HG03442 (cell line): ENCODE results near the gene ARHGEF38.
"Not testable (repeated sequence)": the region's sequence is repeated elsewhere in the genome, so short reads cannot be mapped to it uniquely, and the experiment has no call there.

ENCODE experiments used
- ATAC-seq: cut with Tn5 transposase; IDR thresholded peaks from one replicate; pipeline ENCODE4 v1.9.1; 2021; ENCODE audit warnings: mild to moderate bottlenecking, moderate library complexity; ENCODE audit not compliant: unreplicated experiment

The ARHGEF38 gene

GRCh38 chr4:105644257-105644656, 91.8 kb downstream of the ARHGEF38 start:
- ATAC-seq = no peak

- no peak for ATAC-seq
Measured at GRCh38 chr4:105645440-105645839, 93.0 kb downstream of the ARHGEF38 start.

DNA sequence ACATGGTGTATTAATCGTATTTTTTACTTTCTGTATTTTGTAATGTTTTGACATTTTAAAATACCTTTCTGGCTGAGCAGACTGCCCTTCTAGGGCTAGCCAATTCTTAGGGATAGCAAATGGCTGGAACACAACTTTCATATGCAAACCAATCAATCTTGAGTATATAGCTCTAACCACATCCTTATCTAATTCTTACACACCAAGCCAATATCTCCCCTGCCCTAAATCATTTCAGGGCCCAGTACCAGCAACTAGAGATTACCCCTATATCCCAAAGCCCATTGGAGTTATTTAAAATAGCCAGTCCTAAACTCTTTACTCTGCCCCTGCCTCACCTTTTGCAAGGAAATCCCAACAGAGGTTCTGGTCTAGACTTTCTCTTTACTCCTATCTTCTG, 97.8 kb downstream of the ARHGEF38 start:
- ATAC-seq = no peak

DNA sequence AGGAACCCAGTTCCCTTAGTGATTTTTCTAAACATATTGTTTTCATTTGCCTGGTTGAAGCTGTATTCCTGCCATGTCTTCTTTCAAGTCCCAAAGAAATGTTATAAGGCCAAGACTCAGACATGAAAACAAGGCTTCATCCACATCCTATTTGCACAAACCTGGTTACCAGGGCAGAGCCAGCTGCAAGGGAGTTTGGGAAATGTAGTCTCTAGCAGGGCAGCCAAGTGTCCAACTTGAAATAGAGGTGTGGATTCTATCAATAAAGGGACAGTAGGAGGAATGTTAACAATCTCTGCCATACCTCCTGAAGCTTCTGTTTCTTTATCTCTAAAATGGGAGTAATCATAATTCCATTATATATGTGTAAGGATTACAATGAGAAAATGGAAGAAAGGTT, 99.5 kb downstream of the ARHGEF38 start:
- ATAC-seq = no peak

DNA sequence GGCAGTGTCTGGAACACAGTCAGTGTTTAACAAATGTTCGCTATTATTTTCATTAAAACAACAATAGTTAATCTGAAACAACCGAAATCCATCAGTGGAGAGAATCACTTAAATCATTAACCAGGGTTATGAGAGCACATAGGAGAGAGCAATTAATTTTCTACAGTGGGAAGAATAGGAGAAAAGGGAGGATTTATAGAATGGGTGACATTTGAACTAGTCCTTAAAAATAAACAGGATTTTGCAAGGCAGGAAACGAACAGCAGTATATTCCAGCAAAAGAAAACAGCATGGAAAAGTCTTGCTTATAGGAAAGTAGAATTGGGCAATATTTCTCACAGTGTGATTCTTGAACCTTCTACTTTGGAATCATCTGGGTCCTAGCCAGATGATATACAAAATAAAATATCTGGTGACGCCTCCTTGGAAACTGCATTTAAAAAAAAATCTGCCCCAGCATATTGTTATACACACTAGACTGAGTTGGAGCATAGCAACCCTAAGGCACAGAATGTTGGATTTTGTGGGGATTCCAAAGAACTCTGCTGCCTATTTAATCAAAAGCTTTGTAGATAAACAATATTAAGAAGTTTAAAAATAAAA, 100.0 kb downstream of the ARHGEF38 start:
- ATAC-seq = no peak

DNA sequence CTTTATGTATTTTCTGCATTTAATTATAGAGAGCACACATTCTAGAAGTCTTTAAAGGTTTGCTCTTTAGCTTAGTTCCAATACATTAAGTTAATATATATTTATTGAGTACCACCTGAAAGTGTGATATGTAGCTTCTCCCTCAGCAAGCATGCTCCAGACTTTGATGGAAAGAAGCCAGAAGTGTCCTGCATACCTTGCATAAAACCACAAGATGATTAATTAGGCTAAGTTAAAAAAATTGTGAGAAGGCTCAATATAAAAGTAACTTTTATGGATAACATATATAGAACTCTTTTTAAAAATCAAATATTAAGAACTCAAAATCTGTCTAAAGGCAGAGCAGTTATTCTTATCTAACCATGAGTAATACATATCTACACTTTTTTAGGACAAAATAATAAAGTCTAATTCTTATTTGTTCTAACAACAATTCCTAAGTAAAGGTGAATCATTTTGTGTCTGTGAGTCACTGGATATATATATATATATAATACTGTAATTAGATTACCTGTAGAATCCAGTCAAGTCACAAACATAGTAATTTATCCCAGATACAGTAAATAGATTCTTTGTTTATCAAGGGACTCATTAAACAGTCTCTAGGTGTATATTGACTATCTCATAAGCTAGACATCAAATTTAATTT, 104.8 kb downstream of the ARHGEF38 start:
- ATAC-seq = no peak

DNA sequence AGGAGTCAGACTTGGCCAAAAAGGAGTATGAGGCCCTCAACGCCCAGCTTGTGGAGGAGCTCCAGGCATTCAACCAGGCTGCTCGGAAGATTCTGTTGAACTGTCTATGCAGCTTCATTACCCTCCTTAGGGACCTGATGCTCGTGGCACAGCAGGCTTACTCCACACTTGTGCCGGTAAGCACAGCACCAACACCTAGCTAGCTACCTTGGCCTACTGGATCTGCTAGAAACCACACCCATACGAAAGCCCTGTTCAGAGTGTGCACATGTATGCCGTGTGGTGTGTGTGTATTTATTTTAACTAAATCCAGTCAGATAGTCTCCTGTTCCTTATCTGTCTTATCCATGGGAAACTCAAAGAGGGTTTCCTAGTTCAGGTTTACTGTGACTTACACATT, 106.8 kb downstream of the ARHGEF38 start:
- ATAC-seq = no peak

GRCh38 chr4:105661028-105661427, 108.6 kb downstream of the ARHGEF38 start:
- no peak for ATAC-seq

- no peak for ATAC-seq
Measured at GRCh38 chr4:105662935-105663675, 110.7 kb downstream of the ARHGEF38 start.

- ATAC-seq = peak; percentile 54
Measured at GRCh38 chr4:105666693-105667092, 114.3 kb downstream of the ARHGEF38 start.

- no peak for ATAC-seq
Measured at GRCh38 chr4:105670684-105671083, 118.3 kb downstream of the ARHGEF38 start.

- no peak for ATAC-seq
Measured at GRCh38 chr4:105671301-105671700, 118.9 kb downstream of the ARHGEF38 start.

GRCh38 chr4:105674011-105674410, 121.6 kb downstream of the ARHGEF38 start:
- ATAC-seq = no peak

GRCh38 chr4:105677709-105678108, 125.3 kb downstream of the ARHGEF38 start:
- no peak for ATAC-seq

GRCh38 chr4:105679186-105679585, 126.8 kb downstream of the ARHGEF38 start:
- no peak for ATAC-seq

DNA sequence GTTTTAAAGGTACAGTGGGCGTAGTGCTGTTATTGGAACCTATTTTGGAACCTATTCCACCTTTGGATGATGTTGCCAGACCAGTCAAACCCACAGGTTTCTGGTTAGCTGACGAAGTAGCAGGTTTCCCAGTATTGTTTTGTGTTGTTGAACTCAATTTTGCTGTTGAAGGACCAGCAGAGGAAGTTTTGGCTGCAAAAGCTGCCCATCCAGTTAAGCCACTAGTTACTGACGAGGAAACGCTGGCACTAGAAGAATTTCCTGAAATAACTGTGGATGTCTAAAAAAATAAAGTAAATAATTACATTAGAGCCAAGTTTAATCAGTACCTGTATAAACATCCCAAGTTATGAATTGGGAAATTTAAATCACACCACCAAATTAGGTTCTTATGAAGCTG, 130.6 kb downstream of the ARHGEF38 start:
- no peak for ATAC-seq

DNA sequence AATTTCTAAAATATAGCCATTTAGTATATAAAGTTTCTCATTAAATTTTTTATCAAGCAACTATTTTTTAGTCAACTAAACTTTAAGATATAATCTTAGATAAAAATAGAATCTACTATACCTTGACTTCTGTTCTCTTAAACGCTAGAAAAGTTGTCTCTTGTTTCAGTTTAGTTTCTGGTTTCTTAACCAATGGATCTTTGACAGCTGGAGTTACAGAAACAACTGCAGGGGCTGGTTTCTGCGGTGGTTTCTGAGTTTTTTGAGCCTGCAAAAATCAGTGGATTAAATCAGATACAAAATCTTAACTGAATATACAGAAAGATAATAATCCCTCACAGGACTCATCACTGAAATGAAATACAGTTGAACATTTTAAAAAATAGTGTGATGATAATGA, 134.2 kb downstream of the ARHGEF38 start:
- ATAC-seq = no peak

DNA sequence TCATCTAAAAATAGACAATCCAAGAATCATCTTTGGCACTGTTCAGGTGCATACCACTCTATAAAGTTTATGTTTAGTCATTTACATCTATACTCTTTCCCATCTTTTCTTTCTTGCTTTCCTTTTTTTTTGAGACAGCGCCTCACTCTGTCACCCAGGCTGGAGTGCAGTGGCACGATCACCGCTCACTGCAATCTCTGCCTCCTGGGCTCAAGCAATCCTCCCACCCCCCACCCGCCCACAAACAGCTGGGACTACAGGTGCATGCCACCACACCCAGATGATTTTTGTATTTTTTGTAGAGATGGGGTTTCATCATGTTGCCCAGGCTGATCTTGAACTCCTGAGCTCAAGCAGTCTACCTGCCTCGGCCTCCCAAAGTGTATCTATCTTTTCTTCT, 142.4 kb downstream of the ARHGEF38 start:
- not testable (repeated sequence) for ATAC-seq

DNA sequence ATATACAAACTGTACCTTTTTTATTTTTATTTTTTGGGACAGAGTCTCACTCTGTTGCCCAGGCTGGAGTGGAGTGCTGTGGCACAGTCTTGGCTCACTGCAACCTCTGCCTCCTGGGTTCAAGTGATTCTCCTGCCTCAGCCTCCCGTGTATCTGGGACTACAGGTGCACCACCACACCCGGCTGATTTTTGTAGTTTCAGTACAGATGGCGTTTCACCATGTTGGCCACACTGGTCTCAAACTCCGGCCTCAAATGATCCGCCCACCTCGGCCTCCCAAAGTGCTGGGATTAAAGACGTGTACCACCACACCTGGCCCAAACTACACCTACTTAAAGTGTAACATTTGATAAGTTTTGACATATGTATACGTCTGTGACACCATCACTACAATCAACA, 143.4 kb downstream of the ARHGEF38 start:
- ATAC-seq = not testable (repeated sequence)

DNA sequence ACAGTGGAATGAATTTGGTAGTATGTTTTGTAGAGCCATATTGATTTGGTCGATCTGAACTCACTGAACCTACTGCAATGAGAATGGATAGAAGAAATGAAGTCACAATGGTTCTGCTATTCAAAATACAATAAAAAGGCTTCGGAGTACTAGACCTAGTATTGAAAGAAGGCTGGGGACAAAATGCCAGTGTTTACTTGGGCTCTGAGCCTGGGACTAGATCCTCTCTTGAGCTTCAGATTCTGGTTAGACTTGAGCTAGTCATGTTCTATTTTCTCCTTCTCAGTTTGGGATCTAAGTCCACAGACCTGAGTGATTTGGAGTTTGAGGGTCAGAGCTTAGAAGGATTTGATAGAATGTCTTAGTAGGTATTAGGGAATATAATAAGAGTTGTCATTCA, 146.2 kb downstream of the ARHGEF38 start:
- ATAC-seq = no peak

DNA sequence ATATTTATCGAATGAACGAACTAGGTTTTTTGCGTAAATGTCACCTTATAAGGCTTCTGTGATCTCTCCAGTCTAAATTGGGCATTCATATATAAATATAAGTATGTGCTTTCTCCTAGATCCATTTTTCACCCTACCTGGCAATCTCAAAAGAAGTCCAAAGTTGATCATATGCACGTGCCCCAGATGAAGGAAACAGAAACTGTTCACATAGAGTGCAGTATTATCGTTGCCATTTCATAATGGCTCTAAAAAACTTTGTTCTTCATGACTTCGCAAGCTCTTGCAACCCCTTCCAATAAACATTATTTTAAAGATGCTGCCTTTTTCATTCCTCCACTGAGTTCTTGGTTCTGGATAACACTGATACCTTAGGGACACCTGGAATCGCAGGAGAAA, 155.4 kb downstream of the ARHGEF38 start:
- no peak for ATAC-seq
